Measurements from ENCODE around the gene RPS6KB1.
"Not testable (repeated sequence)": the region's sequence is repeated elsewhere in the genome, so short reads cannot be mapped to it uniquely, and the experiment has no call there.

GRCh38 chr17:59959574-59959973 lies 66.7 kb downstream of the RPS6KB1 start:
- not testable (repeated sequence) for TF ChIP-seq CTCF (IDR thresholded peaks at IDR 0.05; ENCODE audit: low read length); EZH2 (IDR thresholded peaks at IDR 0.05; ENCODE audit: borderline replicate concordance, low read length)
